Adrenal gland (tissue), 12 donors: ENCODE results near the gene MYO7A. TPM values are rescaled to one million over a fixed set of nuclear protein-coding genes. Genes with fewer than 3 reads are reported as not detected.

Source experiments
- DNase-seq, 7 donors: peaks; one replicate each; pipeline ENCODE4 v3.0.0-alpha.2; 2019 to 2020
- H3K27ac ChIP-seq, 5 donors: fragments of 200-600 bp; sonication (generic) in 4 of 5; 1 replicate in 3 of 5; 2 replicates in 2 of 5; pipeline versions ENCODE4 v1.5.1 to v1.8.0; 2016 to 2020; ENCODE audit warnings: mild to moderate bottlenecking in 1 of 5
- H3K27me3 ChIP-seq: fragments of 200-600 bp; 2 replicates; pipeline ENCODE4 v1.8.0; 2021
- H3K36me3 ChIP-seq, 2 donors: fragments of 200-600 bp; replicated peaks in 1 of 2; 1 replicate in 1 of 2; 2 replicates in 1 of 2; pipeline versions ENCODE4 v1.5.1 to v1.8.0; 2018 to 2022
- H3K4me1 ChIP-seq, 2 donors: fragments of 200-600 bp; replicated peaks in 1 of 2; 1 replicate in 1 of 2; 2 replicates in 1 of 2; pipeline versions ENCODE4 v1.5.1 to v1.8.0; 2018 to 2021
- H3K4me3 ChIP-seq, 4 donors: fragments of 200-600 bp; sonication (generic) in 3 of 4; one replicate each; pipeline ENCODE4 v1.5.1; 2016 to 2018
- H3K9me3 ChIP-seq, 3 donors: fragments of 200-600 bp; sonication (generic) in 1 of 3; replicated peaks in 1 of 3; 1 replicate in 2 of 3; 2 replicates in 1 of 3; pipeline versions ENCODE4 v1.5.1 to v1.8.0; 2016 to 2021
- POLR2A ChIP-seq, 2 donors: fragments of 450-650 bp; IDR thresholded peaks; one replicate each; pipeline ENCODE4 v1.6.1; 2017; ENCODE audit warnings: antibody characterized with exemption in 2 of 2, mild to moderate bottlenecking in 2 of 2, moderate library complexity in 1 of 2
- intact Hi-C, 2 donors: fragments of 100-400 bp; cut with DNase I; formaldehyde crosslinking; loops; one replicate each; pipeline versions ENCODE4 v1.14.1 to v1.15.0; 2022 to 2023
- polyA plus RNA-seq, 3 donors: library from polyadenylated mRNA; stranded (reverse); fragments of 200-250 nt in 2 of 3; fragments of 350-450 nt in 1 of 3; fragmentation: Illumina TruSeq in 1 of 3; extraction: RNeasy Lipid Tissue Mini Kit (QIAGEN cat#74804) in 1 of 3; gene quantifications; one replicate each; pipeline ENCODE4 v1.2.3, GENCODE V29; 2013 to 2014
- total RNA-seq, 9 donors: library from RNA; depleted of rRNA in 4 of 9; stranded (reverse); fragments of >200 nt in 4 of 9; fragments of 120-200 nt in 1 of 9; fragmentation: NEBNext Ultra II Directional in 1 of 9; extraction: Animal tissue kit (Norgen Biotek cat#: 25700) in 1 of 9; gene quantifications; one replicate each; pipeline versions ENCODE4 v1.1.0 to v1.2.4, GENCODE V29; 2013 to 2023
- TF ChIP-seq, protein P1 (sequence below), 6 experiments: fragments of 450-650 bp in 4 of 6; fragments of 200-600 bp in 2 of 6; sonication (generic) in 1 of 6; IDR thresholded peaks; 1 replicate in 5 of 6; 2 replicates in 1 of 6; pipeline versions ENCODE4 v1.5.1 to v1.8.0; 2016 to 2021; ENCODE audit warnings: antibody characterized with exemption in 6 of 6, mild to moderate bottlenecking in 2 of 6, moderate library complexity in 1 of 6
- donor health status: healthy with polysubstance abuse.
- donor health status: Bipolar disorder and iron deficiency.
- donor health status: DM: yes; HTN: yes; CAD: no.
- donor health status: DM: no; HTN: no; CAD: no.
- donor health status: DM: no; HTN: no; CAD: no.
- donor health status: DM: yes; HTN: yes; CAD: no.

The MYO7A gene
- total and polyA plus RNA-seq, 12 donors: 5.5 to 175 (median 91.6) TPM

DNA sequence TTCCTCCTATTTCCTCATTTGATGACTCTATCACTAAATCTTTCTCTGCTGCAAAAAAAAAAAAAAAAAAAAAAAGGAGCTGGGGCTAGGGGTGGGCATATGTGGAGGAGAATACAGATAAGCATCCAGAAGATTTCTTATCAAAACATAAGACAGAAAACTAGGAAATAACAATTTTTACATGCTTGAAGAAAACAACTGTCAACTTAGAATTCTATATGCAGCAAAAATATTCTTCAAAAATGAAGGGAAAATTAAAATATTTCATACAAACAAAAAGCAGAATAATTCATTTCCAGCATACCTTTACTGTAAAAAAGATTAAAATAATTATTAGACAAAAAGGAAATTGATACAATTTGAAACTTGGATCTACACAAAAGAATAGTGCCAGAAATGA lies 134.8 kb downstream of the MYO7A start:
- Histone ChIP-seq H3K4me3 (no peak overlapping the region), H3K27me3 (no peaks in the 10 kb centered on the region), H3K27ac (no peak overlapping the region), H3K36me3 (no peaks in the 10 kb centered on the region), H3K9me3 (peaks cover 0 to 14% (median 10%) of the 10 kb centered on the region in 3 donors), H3K4me1 (no peaks in the 10 kb centered on the region)
- intact Hi-C loops: no loop called here
- TF ChIP-seq, protein P1, sequence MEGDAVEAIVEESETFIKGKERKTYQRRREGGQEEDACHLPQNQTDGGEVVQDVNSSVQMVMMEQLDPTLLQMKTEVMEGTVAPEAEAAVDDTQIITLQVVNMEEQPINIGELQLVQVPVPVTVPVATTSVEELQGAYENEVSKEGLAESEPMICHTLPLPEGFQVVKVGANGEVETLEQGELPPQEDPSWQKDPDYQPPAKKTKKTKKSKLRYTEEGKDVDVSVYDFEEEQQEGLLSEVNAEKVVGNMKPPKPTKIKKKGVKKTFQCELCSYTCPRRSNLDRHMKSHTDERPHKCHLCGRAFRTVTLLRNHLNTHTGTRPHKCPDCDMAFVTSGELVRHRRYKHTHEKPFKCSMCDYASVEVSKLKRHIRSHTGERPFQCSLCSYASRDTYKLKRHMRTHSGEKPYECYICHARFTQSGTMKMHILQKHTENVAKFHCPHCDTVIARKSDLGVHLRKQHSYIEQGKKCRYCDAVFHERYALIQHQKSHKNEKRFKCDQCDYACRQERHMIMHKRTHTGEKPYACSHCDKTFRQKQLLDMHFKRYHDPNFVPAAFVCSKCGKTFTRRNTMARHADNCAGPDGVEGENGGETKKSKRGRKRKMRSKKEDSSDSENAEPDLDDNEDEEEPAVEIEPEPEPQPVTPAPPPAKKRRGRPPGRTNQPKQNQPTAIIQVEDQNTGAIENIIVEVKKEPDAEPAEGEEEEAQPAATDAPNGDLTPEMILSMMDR (IDR thresholded peaks at IDR 0.05): no peak
- TF ChIP-seq POLR2A (IDR thresholded peaks at IDR 0.05): no peak
- no peak for DNase-seq

Other genes with a start within 250 kb of the MYO7A start
- gene B3GNT6, start 93.8 kb upstream of the MYO7A start, total RNA-seq: not detected
- gene B3GNT6, start 93.8 kb upstream of the MYO7A start, polyA plus RNA-seq: not detected
- 10 to 100 TPM in 7 of 9 donors, 1 to 10 TPM in 2; 5.6 to 29.6 (median 21.1) TPM for gene CAPN5, start 61.3 kb upstream of the MYO7A start, total RNA-seq
- 10 to 100 TPM in 2 of 3 donors, 1 to 10 TPM in 1; 7.7 to 27.8 (median 12.3) TPM for gene CAPN5, start 61.3 kb upstream of the MYO7A start, polyA plus RNA-seq
- gene OMP, start 25.4 kb upstream of the MYO7A start, total RNA-seq: under 1 TPM in 2 of 9 donors, not detected in 7; 0.50 to 0.92 TPM
- gene OMP, start 25.4 kb upstream of the MYO7A start, polyA plus RNA-seq: 1 to 10 TPM in 1 of 3 donors, not detected in 2; 1.6 TPM
- gene GDPD4, start 173.4 kb downstream of the MYO7A start, total RNA-seq: 1 to 10 TPM in 1 of 9 donors, not detected in 8; 2.3 TPM
- gene GDPD4, start 173.4 kb downstream of the MYO7A start, polyA plus RNA-seq: under 1 TPM in 1 of 3 donors, not detected in 2; 0.88 TPM